UCSD-AML1 (cell line): Measurements from ENCODE around the gene TM9SF4.
A peak's percentile ranks its signal among the peaks of the same experiment; 100 is the strongest.
"Not testable (repeated sequence)": the region's sequence is repeated elsewhere in the genome, so short reads cannot be mapped to it uniquely, and the experiment has no call there.

ENCODE experiments used
- DNase-seq: peaks from one replicate; lab custom pipeline; 2025; ENCODE audit not compliant: unreplicated experiment; lab: John Stamatoyannopoulos, UW

Gene TM9SF4

GRCh38 chr20:32089637-32090362 is 19.7 kb upstream of the TM9SF4 start:
- DNase-seq = no peak

GRCh38 chr20:32091888-32092346 is 17.6 kb upstream of the TM9SF4 start:
- DNase-seq = peak; percentile 75

- DNase-seq = no peak
These were observed 10.7 kb upstream of the TM9SF4 start for GRCh38 chr20:32098786-32099185.

- DNase-seq = no peak
These were observed 611 bp upstream of the TM9SF4 start for GRCh38 chr20:32108814-32109391.

GRCh38 chr20:32110173-32110704 is 725 bp downstream of the TM9SF4 start:
- no peak for DNase-seq

- DNase-seq = no peak
These were observed 1.2 kb downstream of the TM9SF4 start for GRCh38 chr20:32110727-32111126.

GRCh38 chr20:32111156-32111686 is 1.7 kb downstream of the TM9SF4 start:
- no peak for DNase-seq

- no peak for DNase-seq
These were observed 2.2 kb downstream of the TM9SF4 start for GRCh38 chr20:32111753-32112152.

- peak; percentile 18 for DNase-seq
These were observed 3.3 kb downstream of the TM9SF4 start for GRCh38 chr20:32112841-32113240.

- no peak for DNase-seq
These were observed 4.2 kb downstream of the TM9SF4 start for GRCh38 chr20:32113591-32114260.

GRCh38 chr20:32114305-32114960 is 4.9 kb downstream of the TM9SF4 start:
- no peak for DNase-seq

GRCh38 chr20:32115211-32115767 is 5.8 kb downstream of the TM9SF4 start:
- no peak for DNase-seq

GRCh38 chr20:32116079-32116521 is 6.6 kb downstream of the TM9SF4 start:
- no peak for DNase-seq

- DNase-seq = not testable (repeated sequence)
These were observed 7.3 kb downstream of the TM9SF4 start for GRCh38 chr20:32116796-32117195.

GRCh38 chr20:32118427-32118826 is 8.9 kb downstream of the TM9SF4 start:
- DNase-seq = not testable (repeated sequence)

- DNase-seq = no peak
These were observed 10.2 kb downstream of the TM9SF4 start for GRCh38 chr20:32119734-32120133.

GRCh38 chr20:32121908-32122307 is 12.4 kb downstream of the TM9SF4 start:
- DNase-seq = not testable (repeated sequence)

GRCh38 chr20:32123088-32123487 is 13.6 kb downstream of the TM9SF4 start:
- DNase-seq = no peak

- no peak for DNase-seq
These were observed 15.5 kb downstream of the TM9SF4 start for GRCh38 chr20:32124916-32125454.

GRCh38 chr20:32125506-32125905 is 16.0 kb downstream of the TM9SF4 start:
- no peak for DNase-seq
